NCI-H82 treated with DMSO at 0.1 percent for 48 hours (cell line): ENCODE results near the gene FBXL14.
"Not testable (repeated sequence)": the region's sequence is repeated elsewhere in the genome, so short reads cannot be mapped to it uniquely, and the experiment has no call there.

Experiments used
- DNase-seq: peaks from one replicate; lab custom pipeline; 2025; ENCODE audit not compliant: unreplicated experiment; lab: John Stamatoyannopoulos, UW

Gene FBXL14

GRCh38 chr12:1574865-1575259 lies 19.5 kb downstream of the FBXL14 start:
- no peak for DNase-seq

- no peak for DNase-seq
These were observed 20.2 kb downstream of the FBXL14 start for GRCh38 chr12:1573960-1574864.

- DNase-seq = no peak
These were observed 21.6 kb downstream of the FBXL14 start for GRCh38 chr12:1572731-1573130.

GRCh38 chr12:1567852-1568251 lies 26.5 kb downstream of the FBXL14 start:
- DNase-seq = no peak

GRCh38 chr12:1566449-1567135 lies 27.8 kb downstream of the FBXL14 start:
- DNase-seq = no peak

GRCh38 chr12:1565172-1565571 lies 29.2 kb downstream of the FBXL14 start:
- DNase-seq = no peak

- DNase-seq = no peak
These were observed 30.3 kb downstream of the FBXL14 start for GRCh38 chr12:1564067-1564466.

- DNase-seq = no peak
These were observed 31.5 kb downstream of the FBXL14 start for GRCh38 chr12:1562813-1563407.

GRCh38 chr12:1560704-1561103 lies 33.7 kb downstream of the FBXL14 start:
- DNase-seq = no peak

GRCh38 chr12:1559676-1560091 lies 34.7 kb downstream of the FBXL14 start:
- DNase-seq = no peak

- DNase-seq = not testable (repeated sequence)
These were observed 36.3 kb downstream of the FBXL14 start for GRCh38 chr12:1558108-1558507.

- no peak for DNase-seq
These were observed 40.1 kb downstream of the FBXL14 start for GRCh38 chr12:1553987-1554982.

GRCh38 chr12:1553536-1553935 lies 40.8 kb downstream of the FBXL14 start:
- DNase-seq = no peak

GRCh38 chr12:1552911-1553491 lies 41.4 kb downstream of the FBXL14 start:
- DNase-seq = no peak

GRCh38 chr12:1552171-1552570 lies 42.2 kb downstream of the FBXL14 start:
- no peak for DNase-seq

- DNase-seq = no peak
These were observed 42.9 kb downstream of the FBXL14 start for GRCh38 chr12:1551496-1551895.

GRCh38 chr12:1546931-1547640 lies 47.3 kb downstream of the FBXL14 start:
- no peak for DNase-seq

GRCh38 chr12:1544996-1545700 lies 49.2 kb downstream of the FBXL14 start:
- no peak for DNase-seq

- no peak for DNase-seq
These were observed 51.8 kb downstream of the FBXL14 start for GRCh38 chr12:1542599-1542998.
